NCI-H446 (cell line): Measurements from ENCODE around the gene SSU72.

Experiments
- DNase-seq, 2 experiments: peaks; one replicate each; lab custom pipeline; 2025; lab: John Stamatoyannopoulos, UW

The SSU72 gene

GRCh38 chr1:1574721-1575537 lies at the start of gene SSU72:
Gene SSU72, minus strand, starts transcription at chr1:1574863. Its CDS starts 306 bp downstream, at chr1:1574557.
- DNase-seq = peak; percentile 72 to 97

GRCh38 chr1:1623631-1624442 lies 49.2 kb upstream of the SSU72 start:
- DNase-seq = no peak

- no peak for DNase-seq
Measured at GRCh38 chr1:1623181-1623630, 48.5 kb upstream of the SSU72 start.

GRCh38 chr1:1622788-1623094 lies 48.1 kb upstream of the SSU72 start:
- DNase-seq = no peak

GRCh38 chr1:1622010-1622787 lies 47.5 kb upstream of the SSU72 start:
- DNase-seq = no peak

- no peak for DNase-seq
Measured at GRCh38 chr1:1621173-1622009, 46.7 kb upstream of the SSU72 start.

GRCh38 chr1:1620433-1621139 lies 45.9 kb upstream of the SSU72 start:
- DNase-seq = no peak

- DNase-seq = no peak
Measured at GRCh38 chr1:1619917-1620361, 45.3 kb upstream of the SSU72 start.

- no peak for DNase-seq
Measured at GRCh38 chr1:1618396-1619068, 43.9 kb upstream of the SSU72 start.

- DNase-seq = no peak
Measured at GRCh38 chr1:1617925-1618324, 43.3 kb upstream of the SSU72 start.

GRCh38 chr1:1617516-1617915 lies 42.9 kb upstream of the SSU72 start:
- DNase-seq = no peak

GRCh38 chr1:1616838-1617237 lies 42.2 kb upstream of the SSU72 start:
- DNase-seq = no peak

- no peak for DNase-seq
Measured at GRCh38 chr1:1616045-1616790, 41.6 kb upstream of the SSU72 start.

- DNase-seq = peak; percentile 97 to 100
Measured at GRCh38 chr1:1615256-1616044, 40.8 kb upstream of the SSU72 start, which contains the start of gene MIB2. Gene MIB2, plus strand, starts transcription at chr1:1615500. Its CDS starts 7,953 bp downstream, at chr1:1623453.

GRCh38 chr1:1614954-1615255 lies 40.2 kb upstream of the SSU72 start:
- DNase-seq = no peak

- DNase-seq = no peak
Measured at GRCh38 chr1:1614204-1614953, 39.7 kb upstream of the SSU72 start.

- DNase-seq = no peak
Measured at GRCh38 chr1:1613509-1614082, 38.9 kb upstream of the SSU72 start.

GRCh38 chr1:1612104-1612400 lies 37.4 kb upstream of the SSU72 start:
- DNase-seq = no peak
